Endothelial cell (in vitro differentiated cells): ENCODE data around the gene MCM7. TPM values are rescaled to one million over a fixed set of nuclear protein-coding genes. Genes with fewer than 3 reads are reported as not detected.
A peak's percentile ranks its signal among the peaks of the same experiment; 100 is the strongest.

ENCODE experiments used
- DNase-seq: peaks from one replicate; pipeline ENCODE4 v3.0.0; 2021; ENCODE audit warnings: low spot score
- H3K27ac Mint-ChIP-seq: one replicate; pipeline ENCODE4 v1.8.0; 2021; ENCODE audit warnings: mixed read lengths, inconsistent platforms; ENCODE audit not compliant: unreplicated experiment
- H3K27me3 Mint-ChIP-seq: one replicate; pipeline ENCODE4 v1.8.0; 2021; ENCODE audit warnings: mild to moderate bottlenecking, moderate library complexity, mixed read lengths, inconsistent platforms; ENCODE audit not compliant: unreplicated experiment
- H3K36me3 Mint-ChIP-seq: one replicate; pipeline ENCODE4 v1.8.0; 2021; ENCODE audit warnings: mild to moderate bottlenecking, low read depth, mixed read lengths, inconsistent platforms; ENCODE audit not compliant: unreplicated experiment
- H3K4me1 Mint-ChIP-seq: one replicate; pipeline ENCODE4 v1.8.0; 2021; ENCODE audit warnings: mild to moderate bottlenecking, mixed read lengths, inconsistent platforms; ENCODE audit not compliant: unreplicated experiment
- H3K4me3 Mint-ChIP-seq: one replicate; pipeline ENCODE4 v1.8.0; 2021; ENCODE audit warnings: mild to moderate bottlenecking, mixed read lengths, inconsistent platforms; ENCODE audit not compliant: unreplicated experiment
- H3K9me3 Mint-ChIP-seq: one replicate; pipeline ENCODE4 v1.8.0; 2021; ENCODE audit warnings: mixed read lengths, inconsistent platforms; ENCODE audit not compliant: unreplicated experiment
- CTCF ChIP-seq: fragments of 200-600 bp; sonication (generic); IDR thresholded peaks from one replicate; pipeline ENCODE4 v1.5.0; 2021; ENCODE audit warnings: antibody characterized with exemption; ENCODE audit not compliant: unreplicated experiment
- total RNA-seq: library from RNA; stranded (reverse); fragmentation: NEBNext Ultra II Directional; extraction: Animal tissue kit (Norgen Biotek cat#: 25700); gene quantifications from one replicate; pipeline ENCODE4 v1.2.1, GENCODE V29; 2021; ENCODE audit not compliant: unreplicated experiment

Gene MCM7
- total RNA-seq, 1 donor from 2014 or later, result 119 TPM

GRCh38 chr7:100111914-100112313 lies 10.7 kb upstream of the MCM7 start:
- H3K4me1 Mint-ChIP-seq, result peaks cover 2% of the 10 kb centered on the region
- no peak overlapping the region for H3K4me3 Mint-ChIP-seq
- no peak overlapping the region for H3K27ac Mint-ChIP-seq
- no peak for TF ChIP-seq CTCF
- peaks cover 6% of the 10 kb centered on the region for H3K27me3 Mint-ChIP-seq
- peaks cover 41% of the 10 kb centered on the region for H3K36me3 Mint-ChIP-seq
- DNase-seq, result no peak
- H3K9me3 Mint-ChIP-seq, result no peaks in the 10 kb centered on the region

- peaks cover 45% of the 10 kb centered on the region for H3K36me3 Mint-ChIP-seq
- no peak for TF ChIP-seq CTCF
- no peaks in the 10 kb centered on the region for H3K9me3 Mint-ChIP-seq
Measured at GRCh38 chr7:100111156-100111555, 10.0 kb upstream of the MCM7 start.

GRCh38 chr7:100109521-100110163 lies 8.4 kb upstream of the MCM7 start:
- Mint-ChIP-seq H3K27me3 (peaks cover 5% of the 10 kb centered on the region), H3K27ac (no peak overlapping the region), H3K36me3 (peaks cover 41% of the 10 kb centered on the region), H3K4me3 (peak overlapping the region; percentile 11), H3K4me1 (peaks cover 2% of the 10 kb centered on the region), H3K9me3 (no peaks in the 10 kb centered on the region)
- DNase-seq, result no peak
- no peak for TF ChIP-seq CTCF

More at GRCh38 chr7:100111156-100111555, 10.0 kb upstream of the MCM7 start:
- Mint-ChIP-seq H3K27me3 (peaks cover 6% of the 10 kb centered on the region), H3K27ac (no peak overlapping the region), H3K4me3 (peak overlapping the region; percentile 86), H3K4me1 (peaks cover 2% of the 10 kb centered on the region)
- no peak for DNase-seq

GRCh38 chr7:100107890-100108289 lies 6.7 kb upstream of the MCM7 start:
- TF ChIP-seq CTCF, result no peak
- Mint-ChIP-seq H3K27me3 (peaks cover 9% of the 10 kb centered on the region), H3K4me3 (no peak overlapping the region), H3K9me3 (no peaks in the 10 kb centered on the region), H3K27ac (no peak overlapping the region), H3K36me3 (peaks cover 39% of the 10 kb centered on the region), H3K4me1 (peaks cover 2% of the 10 kb centered on the region)
- no peak for DNase-seq

- Mint-ChIP-seq H3K36me3 (peaks cover 34% of the 10 kb centered on the region), H3K27me3 (peaks cover 9% of the 10 kb centered on the region), H3K4me3 (peak overlapping the region; percentile 68), H3K9me3 (no peaks in the 10 kb centered on the region), H3K27ac (no peak overlapping the region), H3K4me1 (peaks cover 6% of the 10 kb centered on the region)
- TF ChIP-seq CTCF, result no peak
- no peak for DNase-seq
Measured at GRCh38 chr7:100107125-100107737, 6.0 kb upstream of the MCM7 start.
